ENCODE measurements around the gene NPDC1.

- TF ChIP-seq USF2 (IDR thresholded peaks at IDR 0.05) (peak; percentile 91), POLR2A (IDR thresholded peaks at IDR 0.05; ENCODE audit: low read length) (peak; percentile 89), CTCF (IDR thresholded peaks at IDR 0.05) (no peak), BHLHE40 (IDR thresholded peaks at IDR 0.05; ENCODE audit: low read depth, low read length) (no peak), MAFK (IDR thresholded peaks at IDR 0.05; ENCODE audit: partially characterized antibody) (no peak), CBX2 (IDR thresholded peaks at IDR 0.05; ENCODE audit: borderline replicate concordance, low read depth) (no peak), EHF (CRISPR knock-in tag; IDR thresholded peaks at IDR 0.05) (no peak), CEBPB (IDR thresholded peaks at IDR 0.05) (no peak), EP300 (IDR thresholded peaks at IDR 0.05) (no peak), CHD2 (IDR thresholded peaks at IDR 0.05; ENCODE audit: low read length, partially characterized antibody) (no peak), JUN (IDR thresholded peaks at IDR 0.05) (peak; percentile 73 to 89; a peak in 3 of 5 replicates), ZSCAN20 (CRISPR knock-in tag; IDR thresholded peaks at IDR 0.05) (no peak), JUNB (IDR thresholded peaks at IDR 0.05) (no peak), MAX (IDR thresholded peaks at IDR 0.05) (peak; percentile 96)
Measured at GRCh38 chr9:137086531-137087408, 40.8 kb upstream of the NPDC1 start, which contains the start of gene MAN1B1.
